Activated naive CD8-positive, alpha-beta T cell treated with anti-CD3 and anti-CD28 coated beads, Interleukin-2, amount 10 ng/mL, durations not matched to agents 7 days and 5 days (primary cell): Measurements from ENCODE around the gene C19orf12. TPM values are rescaled to one million over a fixed set of nuclear protein-coding genes. Genes with fewer than 3 reads are reported as not detected.

Source experiments
- ATAC-seq: fragments of 150-1000 bp; cut with Tn5 transposase; one replicate; pipeline ENCODE4 v1.10.0; 2021; ENCODE audit warnings: low read depth, moderate library complexity
- POLR2A ChIA-PET: fragments of 350-600 bp; sonication (Branson Sonifier 250); formaldehyde crosslinking; loops from one replicate; lab custom pipeline; 2021; ENCODE audit warnings: antibody characterized with exemption; lab: Charles Lee
- DNase-seq: peaks from one replicate; pipeline ENCODE4 v3.0.0; 2021
- H3K27ac Mint-ChIP-seq: one replicate; pipeline ENCODE4 v1.8.0; 2022; ENCODE audit warnings: mild to moderate bottlenecking, mixed read lengths
- H3K27me3 Mint-ChIP-seq: one replicate; pipeline ENCODE4 v1.8.0; 2022; ENCODE audit warnings: mild to moderate bottlenecking, moderate library complexity, mixed read lengths
- H3K36me3 Mint-ChIP-seq: one replicate; pipeline ENCODE4 v1.8.0; 2021; ENCODE audit warnings: mild to moderate bottlenecking, mixed read lengths
- H3K4me1 Mint-ChIP-seq: one replicate; pipeline ENCODE4 v1.8.0; 2021; ENCODE audit warnings: mixed read lengths
- H3K4me3 Mint-ChIP-seq: one replicate; pipeline ENCODE4 v1.8.0; 2022; ENCODE audit warnings: mild to moderate bottlenecking, moderate library complexity, mixed read lengths
- H3K9me3 Mint-ChIP-seq: one replicate; pipeline ENCODE4 v1.8.0; 2021; ENCODE audit warnings: mixed read lengths
- total RNA-seq, 2 experiments: library from RNA; stranded (reverse); gene quantifications; one replicate each; pipeline ENCODE4 v1.2.3, GENCODE V29; 2021

Gene C19orf12
- total RNA-seq, 2 experiments from 2014 or later = 31.8 to 38.2 TPM

DNA sequence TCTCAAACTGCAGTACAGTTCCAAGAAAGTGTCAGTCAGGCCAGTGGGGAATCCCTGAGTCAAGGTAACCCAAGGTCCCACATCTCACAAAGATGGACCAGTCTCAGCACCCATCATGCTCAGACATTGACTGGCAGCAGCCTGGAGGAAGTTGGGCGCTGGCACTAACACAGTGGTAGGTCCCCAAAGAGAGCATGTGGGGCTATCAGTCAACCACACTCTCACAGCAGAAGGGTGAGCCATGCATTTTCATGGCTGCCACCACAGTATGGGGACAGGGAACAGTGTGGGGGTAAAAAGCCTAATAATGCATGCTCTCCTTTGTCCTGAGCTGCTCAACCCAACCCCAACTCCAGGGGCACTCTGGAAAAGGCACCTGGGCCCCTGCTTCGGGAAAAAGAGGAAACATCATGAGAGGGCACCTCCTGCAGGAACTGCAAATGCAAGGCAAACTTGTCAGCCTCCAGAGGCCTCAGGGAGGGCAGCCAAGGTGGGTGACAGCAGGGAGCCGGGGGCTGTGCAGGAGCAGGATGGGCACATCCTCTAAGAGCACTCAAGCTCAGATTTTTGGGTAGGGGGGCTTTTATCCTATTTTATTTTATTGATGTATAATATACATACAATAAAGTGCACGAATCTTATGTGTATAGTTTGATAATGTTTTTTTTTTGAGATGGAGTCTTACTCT lies 59.3 kb downstream of the C19orf12 start:
- H3K27me3 Mint-ChIP-seq = peaks cover 13% of the 10 kb centered on the region
- H3K36me3 Mint-ChIP-seq = peaks cover 3% of the 10 kb centered on the region
- POLR2A ChIA-PET = no interaction called here

GRCh38 chr19:29653398-29653797 lies 61.7 kb downstream of the C19orf12 start:
- Mint-ChIP-seq H3K36me3 (peaks cover 2% of the 10 kb centered on the region), H3K4me1 (no peaks in the 10 kb centered on the region), H3K4me3 (no peak overlapping the region), H3K27me3 (peaks cover 13% of the 10 kb centered on the region), H3K27ac (no peak overlapping the region), H3K9me3 (peaks cover 2% of the 10 kb centered on the region)
- ATAC-seq (no peak), DNase-seq (no peak)
- POLR2A ChIA-PET = no interaction called here

More for the DNA sequence above, 59.3 kb downstream of the C19orf12 start:
- H3K4me1 Mint-ChIP-seq = peaks cover under 1% of the 10 kb centered on the region
- DNase-seq (peak; percentile 8), ATAC-seq (no peak)
- no peak overlapping the region for H3K27ac Mint-ChIP-seq
- no peak overlapping the region for H3K4me3 Mint-ChIP-seq
- H3K9me3 Mint-ChIP-seq = peaks cover 2% of the 10 kb centered on the region

DNA sequence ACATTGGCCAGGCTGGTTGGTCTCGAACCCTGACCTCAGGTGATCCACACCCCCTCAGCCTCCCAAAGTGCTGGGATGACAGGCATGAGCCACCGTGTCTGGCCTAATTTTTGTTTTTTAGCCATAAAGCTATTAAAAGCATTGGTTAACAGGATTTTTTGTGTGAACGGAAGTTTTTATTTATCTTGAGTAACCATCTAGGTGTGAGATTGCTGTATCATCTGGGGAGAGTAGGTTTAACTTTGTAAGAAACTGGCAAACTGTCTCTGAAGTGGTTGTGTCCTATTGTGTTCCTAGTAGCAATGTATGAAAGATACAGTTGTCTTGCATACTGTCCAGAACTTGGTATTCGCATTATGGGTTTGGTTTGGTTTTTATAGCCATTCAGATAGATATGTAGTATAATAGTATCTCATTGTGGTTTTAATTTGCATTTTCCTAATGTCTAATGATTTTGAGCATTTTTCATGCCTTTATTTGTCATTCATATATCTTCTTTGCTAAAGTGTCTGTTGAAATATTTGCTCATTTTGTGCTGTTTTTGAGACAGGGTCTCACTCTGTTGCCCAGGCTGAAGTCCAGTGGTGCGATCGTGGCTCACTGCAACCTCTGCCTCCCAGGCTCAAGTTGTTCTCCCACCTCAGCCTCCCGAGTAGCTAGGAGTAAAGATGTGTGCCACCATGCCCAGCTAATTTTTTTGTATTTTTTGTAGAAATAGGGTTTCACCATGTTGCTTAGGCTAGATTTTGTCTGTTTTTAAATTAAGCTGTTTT lies 63.3 kb downstream of the C19orf12 start:
- H3K4me1 Mint-ChIP-seq = no peaks in the 10 kb centered on the region
- peaks cover 2% of the 10 kb centered on the region for H3K9me3 Mint-ChIP-seq
- H3K27ac Mint-ChIP-seq = no peak overlapping the region
- POLR2A ChIA-PET = no interaction called here
- H3K36me3 Mint-ChIP-seq = no peaks in the 10 kb centered on the region
- no peak overlapping the region for H3K4me3 Mint-ChIP-seq
- ATAC-seq (no peak), DNase-seq (no peak)
- H3K27me3 Mint-ChIP-seq = peaks cover 13% of the 10 kb centered on the region

DNA sequence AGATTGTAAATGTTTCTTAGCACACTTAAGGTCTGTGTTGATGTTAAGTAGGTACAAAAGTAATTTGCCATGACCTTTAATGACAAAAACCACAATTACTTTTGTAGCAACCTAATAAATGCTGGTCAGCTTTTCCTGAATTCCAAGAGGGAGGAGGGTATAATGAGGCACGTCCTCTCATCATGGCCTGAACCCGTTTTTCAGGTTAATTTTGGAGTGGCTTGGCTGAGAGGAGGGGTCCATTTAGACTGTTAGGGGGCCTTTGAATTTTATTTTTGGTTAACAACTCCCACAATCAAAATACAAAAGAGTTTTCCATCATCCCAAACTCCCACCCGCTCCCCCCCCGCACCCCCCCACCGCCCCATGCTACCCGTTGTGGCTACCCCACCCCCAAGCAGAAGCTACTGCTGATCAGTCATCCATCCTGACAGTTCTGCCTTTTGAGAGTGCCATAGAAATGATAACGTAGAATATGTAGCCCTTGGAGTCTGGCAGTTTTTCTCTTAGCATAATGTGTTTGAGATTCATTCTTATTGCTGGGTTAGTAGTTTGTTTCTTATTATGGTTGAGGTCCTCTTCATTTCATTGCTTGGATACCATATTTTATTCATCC lies 64.2 kb downstream of the C19orf12 start:
- no peak for ATAC-seq
- H3K27me3 Mint-ChIP-seq = peaks cover 13% of the 10 kb centered on the region
- DNase-seq = no peak
- H3K27ac Mint-ChIP-seq = no peak overlapping the region
- H3K4me3 Mint-ChIP-seq = no peak overlapping the region
- POLR2A ChIA-PET = no interaction called here
- H3K9me3 Mint-ChIP-seq = peaks cover 2% of the 10 kb centered on the region
- H3K36me3 Mint-ChIP-seq = no peaks in the 10 kb centered on the region
- H3K4me1 Mint-ChIP-seq = peaks cover 5% of the 10 kb centered on the region

Other genes starting within 250 kb of the C19orf12 start
- not detected for gene VSTM2B, start 189.3 kb downstream of the C19orf12 start, total RNA-seq
- 10 to 100 TPM; 79.9 to 80.3 TPM for gene POP4, start 109.0 kb downstream of the C19orf12 start, total RNA-seq
- 10 to 100 TPM; 33.3 to 35.9 TPM for gene PLEKHF1, start 49.8 kb downstream of the C19orf12 start, total RNA-seq
- 10 to 100 TPM; 20.3 to 23.5 TPM for gene CCNE1, start 96.7 kb upstream of the C19orf12 start, total RNA-seq
- gene URI1, start 227.0 kb upstream of the C19orf12 start, total RNA-seq = 10 to 100 TPM; 66.1 to 67.0 TPM